Naive B cell (primary cell): ENCODE data around the gene SPTBN1. TPM values are rescaled to one million over a fixed set of nuclear protein-coding genes. Genes with fewer than 3 reads are reported as not detected.

Experiments used
- ATAC-seq, 2 donors: fragments of 150-1000 bp; cut with Tn5 transposase; 2 replicates each; pipeline ENCODE4 v1.10.0; 2021; ENCODE audit warnings: low read depth in 2 of 2, mild to moderate bottlenecking in 2 of 2, moderate library complexity in 2 of 2
- DNase-seq: peaks from one replicate; pipeline ENCODE4 v3.0.0; 2022
- H3K27ac Mint-ChIP-seq, 6 donors: one replicate each; pipeline ENCODE4 v1.8.0; 2020 to 2022; ENCODE audit warnings: mild to moderate bottlenecking in 6 of 6, mixed read lengths in 6 of 6, moderate library complexity in 5 of 6, inconsistent platforms in 2 of 6
- H3K27me3 Mint-ChIP-seq, 3 donors: one replicate each; pipeline ENCODE4 v1.8.0; 2021 to 2022; ENCODE audit warnings: mixed read lengths in 3 of 3, mild to moderate bottlenecking in 1 of 3
- H3K36me3 Mint-ChIP-seq, 2 donors: one replicate each; pipeline ENCODE4 v1.8.0; 2020 to 2022; ENCODE audit warnings: mixed read lengths in 2 of 2, inconsistent platforms in 1 of 2, mild to moderate bottlenecking in 1 of 2
- H3K4me1 Mint-ChIP-seq, 3 donors: one replicate each; pipeline ENCODE4 v1.8.0; 2020 to 2022; ENCODE audit warnings: mixed read lengths in 3 of 3, inconsistent platforms in 1 of 3, mild to moderate bottlenecking in 1 of 3, moderate library complexity in 1 of 3
- H3K4me3 Mint-ChIP-seq, 8 donors: one replicate each; pipeline ENCODE4 v1.8.0; 2020 to 2022; ENCODE audit warnings: mild to moderate bottlenecking in 8 of 8, mixed read lengths in 8 of 8, moderate library complexity in 8 of 8, inconsistent platforms in 2 of 8
- H3K9me3 Mint-ChIP-seq, 7 donors: one replicate each; pipeline ENCODE4 v1.8.0; 2020 to 2022; ENCODE audit warnings: mixed read lengths in 7 of 7, mild to moderate bottlenecking in 5 of 7, inconsistent platforms in 2 of 7, moderate library complexity in 1 of 7
- polyA plus RNA-seq, 6 donors: library from polyadenylated mRNA; unstranded; fragments of 300-500 nt; fragmentation: Illumina TruSeq; gene quantifications; one replicate each; pipeline ENCODE4 v1.2.3, GENCODE V29; 2021; ENCODE audit warnings: low read depth in 6 of 6

Gene SPTBN1
- polyA plus RNA-seq, 6 donors from 2014 or later: 4.1 to 72.6 (median 24.2) TPM

DNA sequence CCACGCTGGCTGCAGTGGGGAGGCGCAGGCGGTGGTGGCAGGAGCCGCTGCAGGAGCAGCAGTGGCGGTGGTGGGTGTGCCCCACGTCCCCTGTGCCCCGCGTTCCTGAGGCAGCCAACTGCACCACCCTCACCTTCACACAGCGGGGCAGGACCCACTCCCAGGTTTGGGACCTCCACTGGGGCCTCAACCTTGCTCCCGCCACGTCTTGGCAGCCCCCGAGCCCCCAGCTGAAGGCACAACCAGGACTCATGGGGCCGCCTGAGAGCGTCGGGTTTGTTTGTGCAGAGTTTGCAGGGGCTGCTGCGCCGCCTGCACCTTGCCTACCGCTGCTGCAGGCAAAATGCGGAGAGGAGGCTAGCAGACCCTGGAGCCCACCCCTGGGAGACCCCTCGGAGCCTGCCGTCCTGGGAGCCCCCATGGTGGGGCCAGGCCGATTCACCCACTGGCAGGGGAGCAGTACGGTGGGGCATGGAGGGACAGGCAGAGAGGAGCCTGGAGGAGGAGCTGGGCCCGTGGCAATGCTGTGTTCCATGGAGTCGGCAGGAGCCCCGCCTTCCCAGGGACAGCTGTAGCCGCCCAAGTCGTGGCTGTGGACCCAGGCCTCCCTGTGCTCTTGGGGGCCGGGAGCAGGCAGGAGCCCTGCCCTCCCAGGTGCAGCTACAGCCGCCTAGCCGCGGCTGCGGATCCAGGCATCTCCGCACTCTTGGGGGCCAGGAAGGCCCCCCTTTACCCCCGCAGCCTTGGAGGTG, 252.6 kb downstream of the SPTBN1 start:
- H3K27ac Mint-ChIP-seq: no peak overlapping the region
- ATAC-seq (peak; percentile 64 to 67), DNase-seq (peak; percentile 25)
- peak overlapping the region in 7 of 8 donors; percentile 65 to 87 (median 80) for H3K4me3 Mint-ChIP-seq
- H3K36me3 Mint-ChIP-seq: no peaks in the 10 kb centered on the region
- H3K4me1 Mint-ChIP-seq: peaks cover 0 to 10% (median 0%) of the 10 kb centered on the region in 3 donors
- H3K27me3 Mint-ChIP-seq: peaks cover 10 to 21% (median 12%) of the 10 kb centered on the region in 3 donors
- H3K9me3 Mint-ChIP-seq: no peaks in the 10 kb centered on the region

GRCh38 chr2:54709336-54709809, 253.2 kb downstream of the SPTBN1 start:
- ATAC-seq (peak; percentile 48 to 53), DNase-seq (no peak)
- Mint-ChIP-seq H3K4me3 (peak overlapping the region; percentile 56 to 87 (median 80)), H3K9me3 (no peaks in the 10 kb centered on the region), H3K27ac (no peak overlapping the region), H3K27me3 (peaks cover 10 to 21% (median 12%) of the 10 kb centered on the region in 3 donors), H3K36me3 (no peaks in the 10 kb centered on the region), H3K4me1 (peaks cover 0 to 10% (median 0%) of the 10 kb centered on the region in 3 donors)

- H3K4me1 Mint-ChIP-seq: peaks cover 0 to 10% (median 0%) of the 10 kb centered on the region in 3 donors
- ATAC-seq (no peak), DNase-seq (no peak)
- H3K36me3 Mint-ChIP-seq: no peaks in the 10 kb centered on the region
- H3K9me3 Mint-ChIP-seq: no peaks in the 10 kb centered on the region
- H3K4me3 Mint-ChIP-seq: peak overlapping the region in 5 of 8 donors; percentile 72 to 80 (median 77)
- peaks cover 6 to 21% (median 12%) of the 10 kb centered on the region in 3 donors for H3K27me3 Mint-ChIP-seq
- peak overlapping the region in 1 of 6 donors; percentile 85 for H3K27ac Mint-ChIP-seq
Observed at GRCh38 chr2:54710216-54710615, 254.1 kb downstream of the SPTBN1 start.

DNA sequence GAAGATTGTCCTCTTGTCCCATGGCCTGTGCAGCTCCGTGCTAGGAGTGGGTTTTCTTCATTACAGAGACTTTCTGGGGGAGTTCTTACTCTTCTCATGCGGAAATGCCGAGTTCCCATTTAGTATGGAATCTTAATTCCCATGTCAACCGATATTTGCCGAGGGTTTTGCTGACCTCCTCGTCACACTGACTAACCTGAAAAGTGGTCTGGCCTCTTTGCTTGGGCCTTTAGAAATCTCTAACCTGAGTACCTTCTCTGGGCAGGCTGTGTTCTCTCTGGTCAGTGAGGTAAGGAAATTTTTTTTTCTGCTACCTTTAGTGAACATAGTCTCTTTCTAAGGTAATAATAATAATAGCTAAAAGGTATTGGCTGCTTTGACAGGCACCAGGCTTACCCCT, 256.4 kb downstream of the SPTBN1 start:
- no peaks in the 10 kb centered on the region for H3K36me3 Mint-ChIP-seq
- no peak for DNase-seq
- ATAC-seq: no peak
- H3K27me3 Mint-ChIP-seq: peaks cover 12 to 21% (median 14%) of the 10 kb centered on the region in 3 donors
- H3K4me1 Mint-ChIP-seq: peaks cover 0 to 10% (median 0%) of the 10 kb centered on the region in 3 donors
- no peak overlapping the region for H3K4me3 Mint-ChIP-seq
- no peak overlapping the region for H3K27ac Mint-ChIP-seq
- no peaks in the 10 kb centered on the region for H3K9me3 Mint-ChIP-seq

- peaks cover 0 to 4% (median 0%) of the 10 kb centered on the region in 7 donors for H3K9me3 Mint-ChIP-seq
- no peak overlapping the region for H3K27ac Mint-ChIP-seq
- H3K36me3 Mint-ChIP-seq: no peaks in the 10 kb centered on the region
- DNase-seq (no peak), ATAC-seq (no peak)
- H3K4me1 Mint-ChIP-seq: peaks cover 0 to 5% (median 0%) of the 10 kb centered on the region in 3 donors
- H3K4me3 Mint-ChIP-seq: no peak overlapping the region
- H3K27me3 Mint-ChIP-seq: peaks cover 21 to 32% (median 26%) of the 10 kb centered on the region in 3 donors
Observed at GRCh38 chr2:54714996-54715395, 258.9 kb downstream of the SPTBN1 start.

DNA sequence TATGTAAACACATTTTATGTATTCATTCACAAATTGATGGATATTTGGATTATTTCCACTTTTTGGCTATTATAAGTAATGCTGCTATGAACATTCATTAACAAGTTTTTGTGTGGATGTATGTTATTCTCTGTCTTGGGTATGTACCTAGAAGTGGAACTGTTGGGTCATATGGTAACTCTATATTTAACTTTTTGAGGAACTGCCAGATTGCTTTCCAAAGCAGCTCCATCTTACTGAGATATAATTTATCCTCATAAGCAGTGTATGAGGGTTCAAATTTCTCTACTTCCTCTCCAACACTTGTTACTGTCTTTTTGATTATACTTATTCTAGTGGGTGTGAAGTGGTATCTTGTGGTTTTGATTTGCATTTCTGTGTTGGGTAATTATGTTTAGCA, 260.2 kb downstream of the SPTBN1 start:
- Mint-ChIP-seq H3K4me1 (no peaks in the 10 kb centered on the region), H3K27ac (no peak overlapping the region), H3K36me3 (no peaks in the 10 kb centered on the region), H3K9me3 (peaks cover 0 to 4% (median 0%) of the 10 kb centered on the region in 7 donors), H3K4me3 (no peak overlapping the region), H3K27me3 (peaks cover 19 to 27% (median 21%) of the 10 kb centered on the region in 3 donors)
- no peak for DNase-seq
- ATAC-seq: no peak

- ATAC-seq: no peak
- Mint-ChIP-seq H3K27me3 (peaks cover 19 to 32% (median 28%) of the 10 kb centered on the region in 3 donors), H3K4me3 (no peak overlapping the region), H3K27ac (no peak overlapping the region), H3K36me3 (no peaks in the 10 kb centered on the region), H3K4me1 (peaks cover 12% of the 10 kb centered on the region in 3 donors), H3K9me3 (peaks cover 0 to 4% (median 0%) of the 10 kb centered on the region in 7 donors)
- no peak for DNase-seq
Observed at GRCh38 chr2:54720563-54720962, 264.4 kb downstream of the SPTBN1 start.

Other genes with a start within 250 kb of the SPTBN1 start
- under 1 TPM in 1 of 6 donors, not detected in 5; 0.17 TPM for gene TSPYL6, start 200.1 kb upstream of the SPTBN1 start, polyA plus RNA-seq